Trophoblast cell (in vitro differentiated cells and primary cell): ENCODE measurements around the gene CNR2.

Experiments
- DNase-seq, 2 donors: peaks; one replicate each; pipeline ENCODE4 v3.0.0-alpha.2; 2016
- H2AFZ ChIP-seq: 2 replicates; pipeline ENCODE4 v1.6.1; 2013; ENCODE audit warnings: low read length, moderate library complexity, mild to moderate bottlenecking; ENCODE audit not compliant: insufficient read depth, poor library complexity
- H2AK5ac ChIP-seq: 2 replicates; pipeline ENCODE4 v1.6.1; 2013; ENCODE audit warnings: mild to moderate bottlenecking, low read length
- H2BK120ac ChIP-seq: 2 replicates; pipeline ENCODE4 v1.6.1; 2013; ENCODE audit warnings: low read length, mild to moderate bottlenecking, moderate library complexity; ENCODE audit not compliant: insufficient read depth, poor library complexity
- H2BK12ac ChIP-seq: 2 replicates; pipeline ENCODE4 v1.6.1; 2013; ENCODE audit warnings: mild to moderate bottlenecking, low read length, moderate library complexity
- H2BK5ac ChIP-seq: 2 replicates; pipeline ENCODE4 v1.6.1; 2013; ENCODE audit warnings: low read length, low read depth, moderate library complexity, mild to moderate bottlenecking; ENCODE audit not compliant: poor library complexity
- H3K14ac ChIP-seq: 2 replicates; pipeline ENCODE4 v1.6.1; 2013; ENCODE audit warnings: mild to moderate bottlenecking, low read length
- H3K18ac ChIP-seq: 2 replicates; pipeline ENCODE4 v1.6.1; 2013; ENCODE audit warnings: mild to moderate bottlenecking, low read length
- H3K23ac ChIP-seq: 2 replicates; pipeline ENCODE4 v1.6.1; 2013; ENCODE audit warnings: low read length
- H3K27ac ChIP-seq: 2 replicates; pipeline ENCODE4 v1.5.1; 2013; ENCODE audit warnings: low read depth, mild to moderate bottlenecking, inconsistent platforms, low read length, moderate library complexity
- H3K27me3 ChIP-seq: 2 replicates; pipeline ENCODE4 v1.6.1; 2013; ENCODE audit warnings: inconsistent platforms, mild to moderate bottlenecking, low read length, moderate library complexity; ENCODE audit not compliant: insufficient read depth
- H3K36me3 ChIP-seq, 2 experiments: 1 replicate in 1 of 2; 2 replicates in 1 of 2; pipeline ENCODE4 v1.6.1; 2013; ENCODE audit warnings: low read length in 2 of 2, mild to moderate bottlenecking in 2 of 2, moderate library complexity in 1 of 2; ENCODE audit not compliant: insufficient read depth in 2 of 2, control insufficient read depth in 1 of 2
- H3K4ac ChIP-seq: 2 replicates; pipeline ENCODE4 v1.6.1; 2013; ENCODE audit warnings: low read depth, mild to moderate bottlenecking, low read length, moderate library complexity
- H3K4me1 ChIP-seq, 2 experiments: 1 replicate in 1 of 2; 2 replicates in 1 of 2; pipeline ENCODE4 v1.6.1; 2013; ENCODE audit warnings: low read length in 2 of 2, mild to moderate bottlenecking in 2 of 2, moderate library complexity in 1 of 2; ENCODE audit not compliant: insufficient read depth in 2 of 2, control insufficient read depth in 1 of 2
- H3K4me2 ChIP-seq: 2 replicates; pipeline ENCODE4 v1.6.1; 2013; ENCODE audit warnings: inconsistent platforms, mild to moderate bottlenecking, low read length, moderate library complexity
- H3K4me3 ChIP-seq: 2 replicates; pipeline ENCODE4 v1.5.1; 2013; ENCODE audit warnings: mild to moderate bottlenecking, low read depth, low read length, inconsistent platforms
- H3K79me1 ChIP-seq: one replicate; pipeline ENCODE4 v1.6.1; 2013; ENCODE audit warnings: low read length
- H3K79me2 ChIP-seq: 2 replicates; pipeline ENCODE4 v1.6.1; 2013; ENCODE audit warnings: low read length, mild to moderate bottlenecking; ENCODE audit not compliant: control insufficient read depth, insufficient read depth, poor library complexity
- H3K9ac ChIP-seq: 2 replicates; pipeline ENCODE4 v1.6.1; 2013; ENCODE audit warnings: mild to moderate bottlenecking, low read length
- H3K9me3 ChIP-seq: 2 replicates; pipeline ENCODE4 v1.6.1; 2013; ENCODE audit warnings: low read depth, mild to moderate bottlenecking, control low read depth, inconsistent platforms, low read length; ENCODE audit not compliant: insufficient read depth
- H4K12ac ChIP-seq: 2 replicates; pipeline ENCODE4 v1.6.1; 2013; ENCODE audit warnings: low read depth, mild to moderate bottlenecking, low read length, moderate library complexity
- H4K8ac ChIP-seq: 2 replicates; pipeline ENCODE4 v1.6.1; 2013; ENCODE audit warnings: low read depth, mild to moderate bottlenecking, low read length, moderate library complexity
- H4K91ac ChIP-seq: one replicate; pipeline ENCODE4 v1.6.1; 2013; ENCODE audit warnings: low read depth, mild to moderate bottlenecking, low read length, moderate library complexity
- WGBS: extraction: QIAGEN DNeasy Blood & Tissue Kit; methylation state at CpG from one replicate; pipeline ENCODE4 v1.1.7; 2013; ENCODE audit warnings: missing lambda C conversion rate; ENCODE audit not compliant: insufficient read length, insufficient coverage; ENCODE audit errors: extremely low coverage; 5-methylcytosine and 5-hydroxymethylcytosine counted together

CNR2 gene

GRCh38 chr1:23895993-23896392, 17.2 kb downstream of the CNR2 start:
- H3K9ac ChIP-seq = no peak overlapping the region
- H2BK120ac ChIP-seq = no peak overlapping the region
- no peak overlapping the region for H4K8ac ChIP-seq
- no peak overlapping the region for H3K23ac ChIP-seq
- no peak overlapping the region for H2BK12ac ChIP-seq
- no peaks in the 10 kb centered on the region for H3K4me1 ChIP-seq
- no peak for DNase-seq
- no peak overlapping the region for H4K12ac ChIP-seq
- no peaks in the 10 kb centered on the region for H3K27me3 ChIP-seq
- no peak overlapping the region for H3K18ac ChIP-seq
- no peak overlapping the region for H3K27ac ChIP-seq
- no peak overlapping the region for H2AK5ac ChIP-seq
- H3K9me3 ChIP-seq = no peaks in the 10 kb centered on the region
- no peaks in the 10 kb centered on the region for H3K36me3 ChIP-seq
- no peak overlapping the region for H3K4me3 ChIP-seq
- no peak overlapping the region for H2AFZ ChIP-seq
- no CpG with 5 or more reads among the region's 4 CpGs for WGBS
- H4K91ac ChIP-seq = no peak overlapping the region
- H3K14ac ChIP-seq = no peak overlapping the region
- H3K79me1 ChIP-seq = no peaks in the 10 kb centered on the region
- H3K4ac ChIP-seq = no peak overlapping the region
- H3K4me2 ChIP-seq = no peak overlapping the region
- no peaks in the 10 kb centered on the region for H3K79me2 ChIP-seq
- H2BK5ac ChIP-seq = no peak overlapping the region

GRCh38 chr1:23895082-23895481, 18.1 kb downstream of the CNR2 start:
- H4K12ac ChIP-seq = no peak overlapping the region
- H3K4me1 ChIP-seq = no peaks in the 10 kb centered on the region
- no peak overlapping the region for H2BK12ac ChIP-seq
- H3K27ac ChIP-seq = no peak overlapping the region
- no peak overlapping the region for H4K91ac ChIP-seq
- no peak for DNase-seq
- no peak overlapping the region for H4K8ac ChIP-seq
- H3K4me3 ChIP-seq = no peak overlapping the region
- no peak overlapping the region for H3K23ac ChIP-seq
- H2AK5ac ChIP-seq = no peak overlapping the region
- no peaks in the 10 kb centered on the region for H3K79me1 ChIP-seq
- H3K4ac ChIP-seq = no peak overlapping the region
- H3K4me2 ChIP-seq = no peak overlapping the region
- H2BK5ac ChIP-seq = no peak overlapping the region
- no peak overlapping the region for H2AFZ ChIP-seq
- no peak overlapping the region for H3K9ac ChIP-seq
- no CpG with 5 or more reads among the region's 5 CpGs for WGBS
- H3K14ac ChIP-seq = no peak overlapping the region
- no peak overlapping the region for H2BK120ac ChIP-seq
- H3K36me3 ChIP-seq = no peaks in the 10 kb centered on the region
- no peaks in the 10 kb centered on the region for H3K9me3 ChIP-seq
- no peaks in the 10 kb centered on the region for H3K27me3 ChIP-seq
- H3K79me2 ChIP-seq = no peaks in the 10 kb centered on the region
- no peak overlapping the region for H3K18ac ChIP-seq

DNA sequence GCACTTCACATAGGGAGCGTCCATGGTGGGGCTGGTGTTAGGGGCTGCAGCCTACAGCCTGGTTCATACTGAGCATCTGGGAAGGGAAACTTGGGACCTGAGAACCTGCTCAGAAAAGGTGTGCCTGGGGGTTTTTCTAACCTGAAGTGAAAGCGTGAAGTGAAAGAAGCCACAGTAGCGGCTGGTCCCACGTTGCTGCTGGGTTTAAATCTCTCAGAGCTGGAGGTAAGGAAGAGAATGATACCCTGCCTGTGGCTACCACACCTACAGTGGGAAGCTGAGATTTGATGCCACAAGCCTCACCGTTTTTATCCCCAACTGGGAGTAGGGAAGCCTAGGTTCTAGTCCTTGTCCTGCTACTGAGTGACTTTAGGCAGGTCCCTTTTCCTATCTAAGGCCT, 24.1 kb downstream of the CNR2 start:
- H3K23ac ChIP-seq = no peak overlapping the region
- no peak overlapping the region for H4K12ac ChIP-seq
- no peak overlapping the region for H3K4me2 ChIP-seq
- no peak overlapping the region for H4K91ac ChIP-seq
- peaks cover 1% of the 10 kb centered on the region for H3K9me3 ChIP-seq
- no peak overlapping the region for H3K4me3 ChIP-seq
- DNase-seq = no peak
- H2BK5ac ChIP-seq = no peak overlapping the region
- H3K4me1 ChIP-seq = no peaks in the 10 kb centered on the region
- H3K79me1 ChIP-seq = no peaks in the 10 kb centered on the region
- H2BK12ac ChIP-seq = no peak overlapping the region
- H3K36me3 ChIP-seq = no peaks in the 10 kb centered on the region
- H3K18ac ChIP-seq = no peak overlapping the region
- no peak overlapping the region for H4K8ac ChIP-seq
- no peak overlapping the region for H3K9ac ChIP-seq
- no peak overlapping the region for H2BK120ac ChIP-seq
- no peak overlapping the region for H2AK5ac ChIP-seq
- H2AFZ ChIP-seq = no peak overlapping the region
- no CpG with 5 or more reads among the region's 5 CpGs for WGBS
- no peak overlapping the region for H3K27ac ChIP-seq
- H3K4ac ChIP-seq = no peak overlapping the region
- no peaks in the 10 kb centered on the region for H3K79me2 ChIP-seq
- no peaks in the 10 kb centered on the region for H3K27me3 ChIP-seq
- H3K14ac ChIP-seq = no peak overlapping the region

DNA sequence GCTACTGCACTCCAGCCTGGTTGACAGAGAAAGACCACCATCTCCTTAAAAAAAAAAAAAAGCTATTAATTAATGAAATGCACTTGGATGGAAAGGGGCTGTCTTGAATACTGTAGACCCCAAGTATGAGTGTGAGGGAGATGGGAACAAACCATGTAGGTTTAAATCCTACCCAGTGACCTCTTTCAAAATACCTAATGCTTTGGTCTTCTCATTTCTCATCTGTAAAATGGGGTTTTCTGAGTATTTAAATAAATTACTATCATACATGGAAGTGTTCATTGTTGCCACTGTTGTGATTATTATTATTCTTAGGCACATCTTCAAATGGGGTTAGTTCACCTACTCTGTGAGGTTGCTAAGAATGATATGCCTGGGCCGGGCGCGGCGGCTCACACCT, 27.9 kb downstream of the CNR2 start:
- H2BK5ac ChIP-seq = no peak overlapping the region
- H3K4me1 ChIP-seq = no peaks in the 10 kb centered on the region
- H3K4ac ChIP-seq = no peak overlapping the region
- peaks cover 1% of the 10 kb centered on the region for H3K9me3 ChIP-seq
- H4K91ac ChIP-seq = no peak overlapping the region
- WGBS = no CpG with 5 or more reads among the region's 4 CpGs
- no peak overlapping the region for H3K4me3 ChIP-seq
- no peak overlapping the region for H2AK5ac ChIP-seq
- no peak overlapping the region for H2BK12ac ChIP-seq
- no peak overlapping the region for H3K23ac ChIP-seq
- no peak for DNase-seq
- no peak overlapping the region for H3K27ac ChIP-seq
- no peak overlapping the region for H2BK120ac ChIP-seq
- H3K14ac ChIP-seq = no peak overlapping the region
- H4K8ac ChIP-seq = no peak overlapping the region
- no peaks in the 10 kb centered on the region for H3K79me2 ChIP-seq
- no peaks in the 10 kb centered on the region for H3K79me1 ChIP-seq
- H3K18ac ChIP-seq = no peak overlapping the region
- H3K36me3 ChIP-seq = no peaks in the 10 kb centered on the region
- H3K27me3 ChIP-seq = no peaks in the 10 kb centered on the region
- H3K4me2 ChIP-seq = no peak overlapping the region
- H4K12ac ChIP-seq = no peak overlapping the region
- no peak overlapping the region for H2AFZ ChIP-seq
- no peak overlapping the region for H3K9ac ChIP-seq
